Activated CD8-positive, alpha-beta T cell treated with anti-CD3 and anti-CD28 coated beads for 36 hours (primary cell): ENCODE data around the gene MEIS3. TPM values are rescaled to one million over a fixed set of nuclear protein-coding genes. Genes with fewer than 3 reads are reported as not detected.
A peak's percentile ranks its signal among the peaks of the same experiment; 100 is the strongest.

Experiments used
- ATAC-seq: fragments of 200-7000 bp; cut with Tn5 transposase; one replicate; pipeline ENCODE4 v1.10.0; 2021; ENCODE audit warnings: mild to moderate bottlenecking, moderate library complexity
- CTCF ChIA-PET: fragments of 350-600 bp; sonication (Branson Sonifier 250); formaldehyde crosslinking; loops from one replicate; lab custom pipeline; 2021; ENCODE audit warnings: antibody characterized with exemption; lab: Charles Lee
- POLR2A ChIA-PET: fragments of 350-600 bp; sonication (Branson Sonifier 250); formaldehyde crosslinking; loops from one replicate; lab custom pipeline; 2021; ENCODE audit warnings: antibody characterized with exemption; lab: Charles Lee
- DNase-seq: peaks from one replicate; pipeline ENCODE4 v3.0.0-alpha.2; 2020
- H3K27ac Mint-ChIP-seq: one replicate; pipeline ENCODE4 v1.8.0; 2021; ENCODE audit warnings: mild to moderate bottlenecking, mixed read lengths
- H3K27me3 Mint-ChIP-seq: one replicate; pipeline ENCODE4 v1.8.0; 2021; ENCODE audit warnings: mixed read lengths
- H3K36me3 Mint-ChIP-seq: one replicate; pipeline ENCODE4 v1.8.0; 2021; ENCODE audit warnings: low read depth, mixed read lengths
- H3K4me1 Mint-ChIP-seq: one replicate; pipeline ENCODE4 v1.8.0; 2021; ENCODE audit warnings: low read depth, mixed read lengths
- H3K4me3 Mint-ChIP-seq: one replicate; pipeline ENCODE4 v1.8.0; 2021; ENCODE audit warnings: mild to moderate bottlenecking, moderate library complexity, mixed read lengths
- H3K9me3 Mint-ChIP-seq: one replicate; pipeline ENCODE4 v1.8.0; 2021; ENCODE audit warnings: mixed read lengths
- CTCF ChIP-seq: fragments of 200-600 bp; IDR thresholded peaks from one replicate; pipeline ENCODE4 v1.8.0; 2022; ENCODE audit warnings: antibody characterized with exemption, mild to moderate bottlenecking
- intact Hi-C: fragments of 100-400 bp; cut with micrococcal nuclease; formaldehyde crosslinking; loops from one replicate; pipeline ENCODE4 v1.10.0; 2022
- total RNA-seq, 2 experiments: library from RNA; stranded (reverse); gene quantifications; one replicate each; pipeline ENCODE4 v1.2.3, GENCODE V29; 2021

Gene MEIS3
- total RNA-seq, 2 experiments from 2014 or later: not detected

GRCh38 chr19:47381121-47381520, 38.2 kb downstream of the MEIS3 start:
- Mint-ChIP-seq H3K4me3 (no peak overlapping the region), H3K27ac (peak overlapping the region; percentile 25), H3K4me1 (peaks cover 26% of the 10 kb centered on the region), H3K27me3 (no peaks in the 10 kb centered on the region), H3K9me3 (no peaks in the 10 kb centered on the region), H3K36me3 (peaks cover 21% of the 10 kb centered on the region)
- intact Hi-C loops: no loop called here
- CTCF ChIA-PET: no interaction called here
- ATAC-seq (no peak), DNase-seq (no peak)
- TF ChIP-seq CTCF: no peak
- POLR2A ChIA-PET: no interaction called here

- POLR2A ChIA-PET: no interaction called here
Observed at GRCh38 chr19:47380559-47380958, 38.8 kb downstream of the MEIS3 start.

GRCh38 chr19:47379381-47379938, 39.9 kb downstream of the MEIS3 start:
- no peaks in the 10 kb centered on the region for H3K9me3 Mint-ChIP-seq
- ChIA-PET POLR2A (no interaction called here), CTCF (no interaction called here)
- H3K4me3 Mint-ChIP-seq: no peak overlapping the region
- H3K4me1 Mint-ChIP-seq: peaks cover 26% of the 10 kb centered on the region
- intact Hi-C loops: no loop called here
- TF ChIP-seq CTCF: no peak
- DNase-seq: no peak
- no peak overlapping the region for H3K27ac Mint-ChIP-seq
- no peaks in the 10 kb centered on the region for H3K27me3 Mint-ChIP-seq
- ATAC-seq: no peak
- peaks cover 25% of the 10 kb centered on the region for H3K36me3 Mint-ChIP-seq

More at GRCh38 chr19:47380559-47380958, 38.8 kb downstream of the MEIS3 start:
- TF ChIP-seq CTCF: no peak
- intact Hi-C loops: no loop called here
- Mint-ChIP-seq H3K27ac (no peak overlapping the region), H3K9me3 (no peaks in the 10 kb centered on the region), H3K4me1 (peaks cover 26% of the 10 kb centered on the region), H3K36me3 (peaks cover 23% of the 10 kb centered on the region), H3K27me3 (no peaks in the 10 kb centered on the region), H3K4me3 (no peak overlapping the region)
- ATAC-seq (no peak), DNase-seq (no peak)
- CTCF ChIA-PET: no interaction called here

- intact Hi-C loops: no loop called here
- Mint-ChIP-seq H3K27me3 (no peaks in the 10 kb centered on the region), H3K27ac (no peak overlapping the region), H3K36me3 (peaks cover 27% of the 10 kb centered on the region), H3K4me3 (no peak overlapping the region), H3K9me3 (no peaks in the 10 kb centered on the region), H3K4me1 (peaks cover 21% of the 10 kb centered on the region)
- ChIA-PET CTCF (interaction anchor here (3.8 kb wide), 1 partner anchor 13 kb away, joined by 10 read pairs; no protein-coding TSS in a partner anchor), POLR2A (no interaction called here)
- DNase-seq (no peak), ATAC-seq (no peak)
- TF ChIP-seq CTCF: no peak
Observed at GRCh38 chr19:47378246-47378645, 41.1 kb downstream of the MEIS3 start.

GRCh38 chr19:47377801-47378200, 41.5 kb downstream of the MEIS3 start:
- Mint-ChIP-seq H3K9me3 (no peaks in the 10 kb centered on the region), H3K27ac (no peak overlapping the region), H3K4me1 (peaks cover 19% of the 10 kb centered on the region), H3K36me3 (peaks cover 27% of the 10 kb centered on the region), H3K27me3 (no peaks in the 10 kb centered on the region), H3K4me3 (no peak overlapping the region)
- DNase-seq: no peak
- POLR2A ChIA-PET: no interaction called here
- ATAC-seq: no peak
- TF ChIP-seq CTCF: no peak
- intact Hi-C loops: no loop called here
- CTCF ChIA-PET: interaction anchor here (3.8 kb wide), 1 partner anchor 13 kb away, joined by 10 read pairs; no protein-coding TSS in a partner anchor
